Endodermal cell (in vitro differentiated cells): ENCODE data around the gene MKLN1. TPM values are rescaled to one million over a fixed set of nuclear protein-coding genes. Genes with fewer than 3 reads are reported as not detected.
A peak's percentile ranks its signal among the peaks of the same experiment; 100 is the strongest.

Experiments used
- DNase-seq: peaks from one replicate; pipeline ENCODE4 v3.0.0-alpha.2; 2017
- H3K27ac ChIP-seq: 2 replicates; pipeline ENCODE4 v1.5.1; 2013; ENCODE audit warnings: mild to moderate bottlenecking, low read depth, low read length, moderate library complexity
- H3K27me3 ChIP-seq: 2 replicates; pipeline ENCODE4 v1.6.1; 2013; ENCODE audit warnings: mild to moderate bottlenecking, low read length, moderate library complexity; ENCODE audit not compliant: insufficient read depth, control insufficient read depth, poor library complexity, severe bottlenecking
- H3K36me3 ChIP-seq: 2 replicates; pipeline ENCODE4 v1.7.0; 2013; ENCODE audit warnings: mild to moderate bottlenecking, low read length, moderate library complexity; ENCODE audit not compliant: control insufficient read depth, insufficient read depth
- H3K4me1 ChIP-seq: one replicate; pipeline ENCODE4 v1.7.0; 2013; ENCODE audit warnings: low read length; ENCODE audit not compliant: control insufficient read depth, insufficient read depth
- H3K4me3 ChIP-seq: 2 replicates; pipeline ENCODE4 v1.5.1; 2013; ENCODE audit warnings: mild to moderate bottlenecking, low read length, moderate library complexity
- H3K9ac ChIP-seq: 2 replicates; pipeline ENCODE4 v1.6.1; 2013; ENCODE audit warnings: mild to moderate bottlenecking, low read length, moderate library complexity; ENCODE audit not compliant: poor library complexity, severe bottlenecking; ENCODE audit errors: extremely low read depth
- H3K9me3 ChIP-seq: 2 replicates; pipeline ENCODE4 v1.6.1; 2013; ENCODE audit warnings: mild to moderate bottlenecking, low read length, moderate library complexity; ENCODE audit not compliant: control insufficient read depth
- H3K27ac Mint-ChIP-seq: 2 replicates; pipeline ENCODE4 v1.8.0; 2020; ENCODE audit warnings: mixed read lengths
- H3K27me3 Mint-ChIP-seq: 2 replicates; pipeline ENCODE4 v1.8.0; 2021; ENCODE audit warnings: mild to moderate bottlenecking, mixed read lengths; ENCODE audit not compliant: insufficient read depth
- H3K36me3 Mint-ChIP-seq: 2 replicates; pipeline ENCODE4 v1.8.0; 2020; ENCODE audit warnings: low read depth, mixed read lengths
- H3K4me1 Mint-ChIP-seq: 2 replicates; pipeline ENCODE4 v1.8.0; 2020; ENCODE audit warnings: mixed read lengths
- H3K4me3 Mint-ChIP-seq: 2 replicates; pipeline ENCODE4 v1.8.0; 2020; ENCODE audit warnings: mild to moderate bottlenecking, moderate library complexity, mixed read lengths
- H3K9me3 Mint-ChIP-seq: 2 replicates; pipeline ENCODE4 v1.8.0; 2020; ENCODE audit warnings: mild to moderate bottlenecking, mixed read lengths
- CTCF ChIP-seq: fragments of 200-600 bp; sonication (generic); conservative IDR thresholded peaks from 2 replicates; pipeline ENCODE4 v1.5.0; 2021; ENCODE audit warnings: antibody characterized with exemption, mild to moderate bottlenecking
- WGBS, 2 experiments: methylation state at CpG; one replicate each; pipeline versions ENCODE4 v1.1.5 to v1.1.7; 2013; ENCODE audit warnings: missing lambda C conversion rate in 2 of 2, mixed read lengths in 1 of 2; ENCODE audit not compliant: insufficient coverage in 1 of 2, insufficient read length in 1 of 2; 5-methylcytosine and 5-hydroxymethylcytosine counted together
- total RNA-seq, 2 donors: library from RNA; stranded (reverse); fragmentation: NEBNext Ultra II Directional in 1 of 2; extraction: Animal tissue kit (Norgen Biotek cat#: 25700) in 1 of 2; gene quantifications; 2 replicates in 1 of 2; 3 replicates in 1 of 2; pipeline ENCODE4 v1.2.1, GENCODE V29; 2021

The MKLN1 gene
- total RNA-seq, 2 donors from 2014 or later: 69.3 to 71.8 TPM

GRCh38 chr7:131537571-131537978, 209.9 kb downstream of the MKLN1 start:
- Mint-ChIP-seq H3K27me3 (no peaks in the 10 kb centered on the region), H3K9me3 (no peaks in the 10 kb centered on the region), H3K36me3 (peaks cover 74% of the 10 kb centered on the region), H3K27ac (no peak overlapping the region), H3K4me3 (no peak overlapping the region), H3K4me1 (peaks cover 44% of the 10 kb centered on the region)
- Histone ChIP-seq H3K27ac (peak overlapping the region; percentile 34), H3K27me3 (no peaks in the 10 kb centered on the region), H3K9me3 (no peaks in the 10 kb centered on the region), H3K9ac (no peak overlapping the region), H3K36me3 (peaks cover 90% of the 10 kb centered on the region), H3K4me3 (no peak overlapping the region), H3K4me1 (peaks cover 29% of the 10 kb centered on the region)
- DNase-seq: no peak
- no peak for TF ChIP-seq CTCF
- 90 to 97% methylated on average over 7 to 12 of the region's 12 CpGs for WGBS, 2 experiments

GRCh38 chr7:131538071-131538812, 210.6 kb downstream of the MKLN1 start:
- H3K4me1 ChIP-seq: peaks cover 28% of the 10 kb centered on the region
- H3K9ac ChIP-seq: no peak overlapping the region
- Mint-ChIP-seq H3K27ac (peak overlapping the region; percentile 80), H3K27me3 (no peaks in the 10 kb centered on the region), H3K4me1 (peaks cover 44% of the 10 kb centered on the region), H3K4me3 (no peak overlapping the region), H3K36me3 (peaks cover 75% of the 10 kb centered on the region), H3K9me3 (no peaks in the 10 kb centered on the region)
- no peaks in the 10 kb centered on the region for H3K9me3 ChIP-seq
- H3K4me3 ChIP-seq: no peak overlapping the region
- H3K27ac ChIP-seq: peak overlapping the region; percentile 34
- no peaks in the 10 kb centered on the region for H3K27me3 ChIP-seq
- H3K36me3 ChIP-seq: peaks cover 90% of the 10 kb centered on the region
- TF ChIP-seq CTCF: no peak
- 88 to 95% methylated on average over 4 to 13 of the region's 13 CpGs for WGBS, 2 experiments
- no peak for DNase-seq

- DNase-seq: peak; percentile 71
- Histone ChIP-seq H3K4me1 (peaks cover 28% of the 10 kb centered on the region), H3K9me3 (no peaks in the 10 kb centered on the region), H3K27ac (no peak overlapping the region), H3K9ac (no peak overlapping the region), H3K36me3 (peaks cover 90% of the 10 kb centered on the region), H3K27me3 (no peaks in the 10 kb centered on the region), H3K4me3 (peak overlapping the region; percentile 37)
- Mint-ChIP-seq H3K4me3 (no peak overlapping the region), H3K36me3 (peaks cover 75% of the 10 kb centered on the region), H3K4me1 (peaks cover 44% of the 10 kb centered on the region), H3K27me3 (no peaks in the 10 kb centered on the region), H3K9me3 (no peaks in the 10 kb centered on the region), H3K27ac (peak overlapping the region; percentile 80)
- no peak for TF ChIP-seq CTCF
- 80 to 84% methylated on average over 3 to 7 of the region's 7 CpGs for WGBS, 2 experiments
Observed at GRCh38 chr7:131538813-131539179, 211.1 kb downstream of the MKLN1 start.
